Pulmonary artery endothelial cell (primary cell): ENCODE data around the gene PPFIA3. TPM values are rescaled to one million over a fixed set of nuclear protein-coding genes. Genes with fewer than 3 reads are reported as not detected.
"Not testable (repeated sequence)": the region's sequence is repeated elsewhere in the genome, so short reads cannot be mapped to it uniquely, and the experiment has no call there.

Experiments used
- DNase-seq: peaks from one replicate; pipeline ENCODE4 v3.0.0-alpha.2; 2011; ENCODE audit warnings: low read depth, low spot score
- total RNA-seq: library from RNA; depleted of rRNA; stranded (reverse); fragments of >200 nt; gene quantifications from 2 replicates; pipeline ENCODE4 v1.2.3, GENCODE V29; 2014

Gene PPFIA3
- total RNA-seq, 1 donor from 2014 or later: 3.0 TPM

GRCh38 chr19:49173198-49173597, 53.9 kb downstream of the PPFIA3 start:
- no peak for DNase-seq

DNA sequence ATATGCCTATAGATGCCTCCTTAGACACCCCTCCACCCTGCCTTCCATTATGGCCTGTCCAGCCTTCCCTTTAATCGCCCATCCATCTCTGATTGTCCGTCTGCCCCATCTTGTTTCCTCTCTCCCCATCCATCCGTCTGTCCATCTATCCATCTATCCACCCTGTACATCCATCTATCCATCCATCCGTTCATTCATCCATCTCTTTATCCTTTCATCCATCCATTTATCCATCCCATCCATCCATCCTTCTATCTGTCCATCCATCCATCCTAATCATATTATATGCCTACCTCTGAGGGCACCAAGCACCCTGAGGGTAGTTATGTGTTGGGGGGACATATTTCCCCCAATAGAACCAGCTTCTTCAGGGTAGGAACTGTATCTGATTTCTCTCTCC, 61.3 kb downstream of the PPFIA3 start:
- DNase-seq: no peak

DNA sequence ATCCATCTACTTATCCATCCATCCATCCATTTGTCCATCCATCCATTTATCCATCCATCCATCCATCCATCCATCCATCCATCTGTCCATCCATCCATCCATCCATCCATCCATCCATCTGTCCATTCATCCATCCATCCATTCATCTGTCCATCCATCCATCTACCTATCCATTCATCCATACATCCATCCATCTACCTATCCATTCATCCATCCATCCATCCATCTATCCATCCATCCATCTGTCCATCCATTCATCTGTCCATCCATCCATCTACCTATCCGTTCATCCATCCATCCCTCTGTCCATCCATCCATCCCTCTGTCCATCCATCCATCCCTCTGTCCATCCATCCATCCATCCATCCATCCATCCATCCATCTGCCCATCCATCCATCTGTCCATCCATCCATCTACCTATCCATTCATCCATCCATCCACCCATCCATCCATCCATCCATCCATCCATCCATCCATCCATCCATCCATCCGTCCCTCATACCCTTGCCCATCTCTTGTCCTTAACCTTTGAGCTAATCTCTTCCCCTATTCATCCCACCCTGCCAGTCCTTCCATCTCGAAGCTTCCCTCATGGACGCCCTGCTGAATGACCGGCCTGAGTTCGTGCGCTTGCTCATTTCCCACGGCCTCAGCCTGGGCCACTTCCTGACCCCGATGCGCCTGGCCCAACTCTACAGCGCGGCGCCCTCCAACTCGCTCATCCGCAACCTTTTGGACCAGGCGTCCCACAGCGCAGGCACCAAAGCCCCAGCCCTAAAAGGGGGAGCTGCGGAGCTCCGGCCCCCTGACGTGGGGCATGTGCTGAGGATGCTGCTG, 62.9 kb downstream of the PPFIA3 start:
- not testable (repeated sequence) for DNase-seq

DNA sequence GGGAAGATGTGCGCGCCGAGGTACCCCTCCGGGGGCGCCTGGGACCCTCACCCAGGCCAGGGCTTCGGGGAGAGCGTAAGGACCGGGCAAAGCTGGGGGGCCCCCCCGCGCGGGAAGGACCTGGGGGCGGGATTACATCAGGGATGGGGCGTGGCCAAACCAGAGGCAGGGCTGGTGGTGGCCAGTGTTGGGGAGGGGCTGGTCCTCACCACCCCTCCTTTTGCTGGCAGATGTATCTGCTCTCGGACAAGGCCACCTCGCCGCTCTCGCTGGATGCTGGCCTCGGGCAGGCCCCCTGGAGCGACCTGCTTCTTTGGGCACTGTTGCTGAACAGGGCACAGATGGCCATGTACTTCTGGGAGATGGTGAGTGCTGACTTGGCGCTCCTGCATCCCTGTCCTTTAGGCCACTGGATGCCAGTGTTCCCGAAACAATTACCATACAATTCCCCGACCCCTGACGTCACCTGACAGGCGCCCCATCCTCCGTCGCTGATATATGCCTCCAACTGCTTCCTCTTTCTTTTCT, 63.6 kb downstream of the PPFIA3 start:
- no peak for DNase-seq

DNA sequence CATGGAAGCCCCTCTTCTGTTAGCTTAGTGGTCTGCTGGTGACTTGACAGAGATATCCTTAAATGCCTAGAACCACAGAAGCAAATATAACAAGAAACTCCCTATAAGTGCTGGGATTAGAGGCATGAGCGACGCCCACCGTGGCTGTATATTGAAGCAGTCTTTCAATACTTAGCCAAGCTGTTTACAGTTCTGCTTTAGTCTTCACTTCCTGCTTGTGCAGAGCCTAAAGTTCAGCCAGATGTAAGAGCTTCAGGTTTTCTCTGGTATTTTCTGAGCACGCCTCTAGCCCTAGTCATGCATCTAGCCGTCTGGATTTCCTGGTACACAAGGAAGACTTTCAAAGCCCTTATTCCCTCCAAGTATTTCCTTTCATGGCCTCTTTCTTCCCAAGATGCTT, 66.8 kb downstream of the PPFIA3 start:
- no peak for DNase-seq

GRCh38 chr19:49188626-49189200, 69.4 kb downstream of the PPFIA3 start:
- DNase-seq: no peak

GRCh38 chr19:49189259-49189658, 69.9 kb downstream of the PPFIA3 start:
- DNase-seq: no peak

GRCh38 chr19:49190781-49191180, 71.4 kb downstream of the PPFIA3 start:
- no peak for DNase-seq

DNA sequence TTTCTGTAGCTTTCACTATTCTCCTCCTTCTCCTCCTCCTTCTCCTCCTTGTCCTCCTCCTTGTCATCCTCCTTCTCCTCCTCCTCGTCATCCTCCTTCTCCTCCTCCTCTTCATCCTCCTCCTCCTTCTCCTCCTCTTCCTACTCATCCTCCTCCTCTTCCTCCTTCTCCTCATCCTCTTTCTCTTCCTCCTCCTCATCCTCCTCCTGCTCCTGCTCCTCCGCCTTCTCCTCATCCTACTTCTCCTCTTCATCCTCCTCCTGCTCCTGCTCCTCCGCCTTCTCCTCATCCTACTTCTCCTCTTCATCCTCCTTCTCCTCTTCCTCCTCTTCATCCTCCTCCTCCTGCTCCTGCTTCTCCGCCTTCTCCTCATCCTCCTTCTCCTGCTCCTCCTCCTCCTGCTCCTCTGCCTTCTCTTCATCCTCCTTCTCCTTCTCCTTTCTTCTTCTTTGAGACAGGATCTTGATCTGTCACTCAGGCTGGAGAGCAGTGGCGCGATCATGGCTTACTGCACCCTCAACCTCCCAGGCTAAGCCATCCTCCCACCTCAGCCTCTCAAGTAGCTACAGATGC, 74.6 kb downstream of the PPFIA3 start:
- no peak for DNase-seq

GRCh38 chr19:49194408-49194807, 75.1 kb downstream of the PPFIA3 start:
- DNase-seq: no peak

DNA sequence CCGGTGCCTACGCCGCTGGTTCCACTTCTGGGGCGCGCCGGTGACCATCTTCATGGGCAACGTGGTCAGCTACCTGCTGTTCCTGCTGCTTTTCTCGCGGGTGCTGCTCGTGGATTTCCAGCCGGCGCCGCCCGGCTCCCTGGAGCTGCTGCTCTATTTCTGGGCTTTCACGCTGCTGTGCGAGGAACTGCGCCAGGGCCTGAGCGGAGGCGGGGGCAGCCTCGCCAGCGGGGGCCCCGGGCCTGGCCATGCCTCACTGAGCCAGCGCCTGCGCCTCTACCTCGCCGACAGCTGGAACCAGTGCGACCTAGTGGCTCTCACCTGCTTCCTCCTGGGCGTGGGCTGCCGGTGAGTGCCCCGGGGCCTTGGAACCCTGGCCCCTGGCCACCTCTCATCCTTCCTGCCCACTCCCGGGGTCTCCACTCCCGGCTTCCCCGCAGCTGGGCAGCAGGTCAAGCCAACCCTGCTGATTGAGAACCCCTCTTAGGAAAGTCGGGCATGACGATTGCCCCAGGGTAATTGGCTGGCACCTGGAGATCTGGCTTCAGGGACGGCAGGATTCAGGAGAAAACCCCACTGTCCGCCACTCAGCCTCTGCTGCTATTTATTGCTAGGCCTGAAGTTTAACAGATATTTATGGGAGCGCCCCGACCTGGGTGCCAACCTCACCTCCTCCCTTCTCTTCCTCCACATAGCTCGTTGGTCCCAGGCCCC, 77.3 kb downstream of the PPFIA3 start:
- no peak for DNase-seq

GRCh38 chr19:49200238-49200862, 81.0 kb downstream of the PPFIA3 start:
- no peak for DNase-seq

Other genes starting within 250 kb of the PPFIA3 start
- 32.3 and 35.6 TPM in 2 replicates for gene PPP1R15A, start 247.1 kb upstream of the PPFIA3 start, total RNA-seq
- gene TULP2, start 220.8 kb upstream of the PPFIA3 start, total RNA-seq: 0.07 TPM in 1 of 2 replicates, not detected in the other
- gene NUCB1, start 219.2 kb upstream of the PPFIA3 start, total RNA-seq: 122 and 125 TPM in 2 replicates
- gene DHDH, start 185.8 kb upstream of the PPFIA3 start, total RNA-seq: not detected in 2 replicates
- 120 and 130 TPM in 2 replicates for gene BAX, start 164.7 kb upstream of the PPFIA3 start, total RNA-seq
- gene FTL, start 154.2 kb upstream of the PPFIA3 start, total RNA-seq: 963 and 1,316 TPM in 2 replicates
- 30.3 and 31.4 TPM in 2 replicates for gene GYS1, start 126.2 kb upstream of the PPFIA3 start, total RNA-seq
- gene RUVBL2, start 125.7 kb upstream of the PPFIA3 start, total RNA-seq: 376 and 391 TPM in 2 replicates
- gene LHB, start 102.5 kb upstream of the PPFIA3 start, total RNA-seq: 0.26 TPM in 1 of 2 replicates, not detected in the other
- not detected in 2 replicates for gene CGB3, start 95.2 kb upstream of the PPFIA3 start, total RNA-seq
- not detected in 2 replicates for gene CGB2, start 87.7 kb upstream of the PPFIA3 start, total RNA-seq
- gene CGB1, start 82.6 kb upstream of the PPFIA3 start, total RNA-seq: not detected in 2 replicates
- gene CGB5, start 75.7 kb upstream of the PPFIA3 start, total RNA-seq: not detected in 2 replicates
- not detected in 2 replicates for gene CGB8, start 70.4 kb upstream of the PPFIA3 start, total RNA-seq
- gene CGB7, start 61.8 kb upstream of the PPFIA3 start, total RNA-seq: 0.33 TPM in 1 of 2 replicates, not detected in the other
- gene NTF4, start 54.7 kb upstream of the PPFIA3 start, total RNA-seq: not detected in 2 replicates
- gene KCNA7, start 46.8 kb upstream of the PPFIA3 start, total RNA-seq: not detected in 2 replicates
- 199 and 280 TPM in 2 replicates for gene SNRNP70, start 34.1 kb upstream of the PPFIA3 start, total RNA-seq
- gene LIN7B, start 5.2 kb upstream of the PPFIA3 start, total RNA-seq: 1.4 and 2.3 TPM in 2 replicates
- gene C19orf73, start 401 bp upstream of the PPFIA3 start, total RNA-seq: 0.73 and 1.2 TPM in 2 replicates
- not detected in 2 replicates for gene HRC, start 35.9 kb downstream of the PPFIA3 start, total RNA-seq
- gene TRPM4, start 38.2 kb downstream of the PPFIA3 start, total RNA-seq: 9.8 and 14.4 TPM in 2 replicates
- 0.07 and 0.13 TPM in 2 replicates for gene SLC6A16, start 205.6 kb downstream of the PPFIA3 start, total RNA-seq
- not detected in 2 replicates for gene CD37, start 215.9 kb downstream of the PPFIA3 start, total RNA-seq
- 46.0 and 46.5 TPM in 2 replicates for gene TEAD2, start 242.9 kb downstream of the PPFIA3 start, total RNA-seq
- 0.14 TPM in 1 of 2 replicates, not detected in the other for gene DKKL1, start 244.3 kb downstream of the PPFIA3 start, total RNA-seq